ENCODE data around the gene MDP1. TPM values are rescaled to one million over a fixed set of nuclear protein-coding genes. Genes with fewer than 3 reads are reported as not detected.

Gene MDP1
- total and polyA plus RNA-seq, 10 of the 15 experiments (the other 5 are each of a cell fraction or from before 2014, with no cell fraction given), result 10.4 to 45.8 (median 23.5) TPM

GRCh38 chr14:24258548-24259265 is 42.8 kb upstream of the MDP1 start:
- WGBS (ENCODE audit: insufficient coverage, insufficient replicate concordance, low lambda C conversion rate, missing lambda C conversion rate), result 93% methylated on average over 18 of the region's 18 CpGs
- Histone ChIP-seq H3K4me2 (ENCODE audit: control insufficient read depth, insufficient read depth) (no peak overlapping the region), H3K79me2 (ENCODE audit: control insufficient read depth, insufficient read depth, low read length) (no peaks in the 10 kb centered on the region), H3K4me3 (no peak overlapping the region), H3K36me3 (ENCODE audit: control insufficient read depth in 2 of 2, insufficient read depth in 2 of 2, low read length in 1 of 2) (peaks cover 0 to 1% of the 10 kb centered on the region in 2 experiments; a peak in 2 of 4 replicates), H3K9me3 (replicated peaks; ENCODE audit: control insufficient read depth, insufficient read depth, low read length) (no peaks in the 10 kb centered on the region), H3K9ac (ENCODE audit: control insufficient read depth, insufficient read depth, low read length) (no peak overlapping the region), H2AFZ (ENCODE audit: control insufficient read depth, low read depth, low read length) (no peak overlapping the region), H4K20me1 (ENCODE audit: control insufficient read depth, insufficient read depth) (no peaks in the 10 kb centered on the region), H3K27me3 (replicated peaks in 1 of 2; ENCODE audit: control insufficient read depth in 2 of 2, insufficient read depth in 2 of 2, low read length in 1 of 2) (no peaks in the 10 kb centered on the region), H3K4me1 (ENCODE audit: control insufficient read depth, insufficient read depth, low read length) (no peaks in the 10 kb centered on the region), H3K27ac (ENCODE audit: control insufficient read depth, insufficient read depth) (no peak overlapping the region)
- BruUV-seq (replicated peaks), result no TSS peak
- ChIA-PET POLR2A (interaction anchor here (0.6 kb wide), 1 partner anchor 84 kb away, joined by 4 read pairs; no protein-coding TSS in a partner anchor), CTCF (no interaction called here), SMC1A (ENCODE audit: uncharacterized antibody, unreplicated experiment) (interaction anchor here (0.8 kb wide), 1 partner anchor 12 kb away, joined by 3 read pairs; no protein-coding TSS in a partner anchor), RAD21 (ENCODE audit: unreplicated experiment) (no interaction called here)
- no peak for DNase-seq (ENCODE audit: low read depth, low spot score)
- in situ Hi-C loops (cut with MboI) (no loop called here), intact Hi-C loops (cut with micrococcal nuclease; ENCODE audit: unreplicated experiment) (no loop called here)
- ATAC-seq, result no peak
- FAIRE-seq, result no peak
- TF ChIP-seq EED (IDR thresholded peaks at IDR 0.05; ENCODE audit: low read depth) (no peak), IRF5 (IDR thresholded peaks at IDR 0.05; ENCODE audit: borderline replicate concordance) (no peak), PML (IDR thresholded peaks at IDR 0.05; ENCODE audit: low read length) (no peak), SPI1 (IDR thresholded peaks at IDR 0.05; ENCODE audit: borderline replicate concordance, insufficient read depth, low read depth, low read length) (no peak), POLR2AphosphoS2 (IDR thresholded peaks at IDR 0.05; ENCODE audit: low read depth, low read length) (no peak), TCF3 (IDR thresholded peaks at IDR 0.05; ENCODE audit: borderline replicate concordance, insufficient read depth, low read depth, low read length) (no peak), BHLHE40 (IDR thresholded peaks at IDR 0.05; ENCODE audit: borderline replicate concordance in 1 of 2, low read depth in 2 of 2, low read length in 1 of 2) (no peak), TCF12 (IDR thresholded peaks at IDR 0.05; ENCODE audit: low read depth, low read length) (no peak), RELB (IDR thresholded peaks at IDR 0.05; ENCODE audit: low read depth) (no peak), ZNF24 (IDR thresholded peaks at IDR 0.05) (no peak), KAT2A (conservative IDR thresholded peaks at IDR 0.05; ENCODE audit: control insufficient read depth, low read depth, low read length) (no peak), RAD51 (IDR thresholded peaks at IDR 0.05) (no peak), PAX5 (IDR thresholded peaks at IDR 0.05; ENCODE audit: borderline replicate concordance, low read depth, low read length) (no peak), CBX5 (IDR thresholded peaks at IDR 0.05; ENCODE audit: low read depth) (no peak), KLF5 (IDR thresholded peaks at IDR 0.05; ENCODE audit: partially characterized antibody) (no peak), JUND (IDR thresholded peaks at IDR 0.05; ENCODE audit: low read depth, low read length) (no peak)
- TF ChIP-seq, protein P1, sequence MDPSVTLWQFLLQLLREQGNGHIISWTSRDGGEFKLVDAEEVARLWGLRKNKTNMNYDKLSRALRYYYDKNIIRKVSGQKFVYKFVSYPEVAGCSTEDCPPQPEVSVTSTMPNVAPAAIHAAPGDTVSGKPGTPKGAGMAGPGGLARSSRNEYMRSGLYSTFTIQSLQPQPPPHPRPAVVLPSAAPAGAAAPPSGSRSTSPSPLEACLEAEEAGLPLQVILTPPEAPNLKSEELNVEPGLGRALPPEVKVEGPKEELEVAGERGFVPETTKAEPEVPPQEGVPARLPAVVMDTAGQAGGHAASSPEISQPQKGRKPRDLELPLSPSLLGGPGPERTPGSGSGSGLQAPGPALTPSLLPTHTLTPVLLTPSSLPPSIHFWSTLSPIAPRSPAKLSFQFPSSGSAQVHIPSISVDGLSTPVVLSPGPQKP (IDR thresholded peaks at IDR 0.05; ENCODE audit: low read depth, low read length), result no peak
- TF ChIP-seq, protein P2, sequence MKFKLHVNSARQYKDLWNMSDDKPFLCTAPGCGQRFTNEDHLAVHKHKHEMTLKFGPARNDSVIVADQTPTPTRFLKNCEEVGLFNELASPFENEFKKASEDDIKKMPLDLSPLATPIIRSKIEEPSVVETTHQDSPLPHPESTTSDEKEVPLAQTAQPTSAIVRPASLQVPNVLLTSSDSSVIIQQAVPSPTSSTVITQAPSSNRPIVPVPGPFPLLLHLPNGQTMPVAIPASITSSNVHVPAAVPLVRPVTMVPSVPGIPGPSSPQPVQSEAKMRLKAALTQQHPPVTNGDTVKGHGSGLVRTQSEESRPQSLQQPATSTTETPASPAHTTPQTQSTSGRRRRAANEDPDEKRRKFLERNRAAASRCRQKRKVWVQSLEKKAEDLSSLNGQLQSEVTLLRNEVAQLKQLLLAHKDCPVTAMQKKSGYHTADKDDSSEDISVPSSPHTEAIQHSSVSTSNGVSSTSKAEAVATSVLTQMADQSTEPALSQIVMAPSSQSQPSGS (IDR thresholded peaks at IDR 0.05; ENCODE audit: low read length), result no peak

Measured in GM12878 (cell line).